ENCODE results near the gene AMPD2. TPM values are rescaled to one million over a fixed set of nuclear protein-coding genes. Genes with fewer than 3 reads are reported as not detected.

Gene AMPD2
- total RNA-seq, 1 donor from 2014 or later: 38.5 TPM

DNA sequence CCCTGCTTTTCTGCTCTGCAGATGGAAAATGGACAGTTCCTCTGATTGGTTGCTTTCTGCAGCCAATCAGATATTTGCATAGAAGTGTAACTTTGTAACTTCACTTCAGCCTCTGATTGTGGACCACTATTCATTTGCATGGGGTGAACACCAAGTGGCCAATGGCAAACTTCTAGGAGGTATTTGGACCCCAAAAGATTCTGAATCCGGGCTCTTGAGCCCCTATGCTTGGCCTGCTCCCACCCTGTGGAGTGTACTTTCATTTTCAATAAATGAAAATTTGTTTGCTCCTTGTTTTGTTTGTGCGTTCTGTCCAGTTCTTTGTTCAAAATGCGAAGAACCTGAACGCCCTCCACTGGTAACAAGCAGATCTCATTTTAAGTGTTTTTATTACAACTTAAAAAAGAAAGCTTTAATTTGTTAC, 29.9 kb downstream of the AMPD2 start:
- peak in 1 of 2 donors; percentile 78 for DNase-seq (ENCODE audit: extremely low spot score in 2 of 2)
- H3K9me3 ChIP-seq: no peaks in the 10 kb centered on the region
- intact Hi-C loops (cut with DNase I): no loop called here
- H3K27ac ChIP-seq: peak overlapping the region; percentile 57
- H3K4me1 ChIP-seq: peaks cover under 1% of the 10 kb centered on the region
- H3K4me3 ChIP-seq: peak overlapping the region; percentile 28 to 40
- TF ChIP-seq CTCF (IDR thresholded peaks at IDR 0.05): peak in 2 of 3 experiments; percentile 31 to 55
- no peak for TF ChIP-seq POLR2AphosphoS5 (IDR thresholded peaks at IDR 0.05; ENCODE audit: insufficient read depth in 1 of 2, low read depth in 1 of 2)
- no peaks in the 10 kb centered on the region for H3K27me3 ChIP-seq
- H3K36me3 ChIP-seq: no peaks in the 10 kb centered on the region

GRCh38 chr1:109650609-109651008, 31.0 kb downstream of the AMPD2 start:
- Histone ChIP-seq H3K27ac (no peak overlapping the region), H3K36me3 (no peaks in the 10 kb centered on the region), H3K4me1 (peaks cover 11% of the 10 kb centered on the region), H3K4me3 (no peak overlapping the region), H3K9me3 (no peaks in the 10 kb centered on the region), H3K27me3 (no peaks in the 10 kb centered on the region)
- no peak for DNase-seq (ENCODE audit: extremely low spot score in 2 of 2)
- intact Hi-C loops (cut with DNase I): no loop called here
- no peak for TF ChIP-seq POLR2A (IDR thresholded peaks at IDR 0.05)
- no peak for TF ChIP-seq CTCF (IDR thresholded peaks at IDR 0.05)
- no peak for TF ChIP-seq POLR2AphosphoS5 (IDR thresholded peaks at IDR 0.05; ENCODE audit: insufficient read depth in 1 of 2, low read depth in 1 of 2)

DNA sequence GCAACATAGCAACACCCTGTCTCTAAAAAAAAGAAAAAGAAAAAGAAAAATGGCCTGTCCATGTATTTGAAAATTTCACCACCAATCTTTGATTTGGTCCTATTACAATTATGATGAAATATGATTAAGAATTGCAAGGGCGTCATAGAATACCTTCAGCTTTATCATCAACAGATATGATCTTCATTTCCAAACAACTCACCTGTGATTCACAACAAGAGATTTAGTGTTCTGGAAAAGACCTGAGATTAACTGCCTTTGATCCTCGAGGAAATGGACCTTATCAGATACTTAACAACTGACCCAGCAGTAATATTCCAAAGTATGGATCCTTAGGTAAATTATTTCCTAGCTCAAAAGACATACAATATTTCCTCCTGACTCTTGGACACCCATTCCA, 32.8 kb downstream of the AMPD2 start:
- TF ChIP-seq POLR2A (IDR thresholded peaks at IDR 0.05) (no peak), CTCF (IDR thresholded peaks at IDR 0.05) (no peak), POLR2AphosphoS5 (IDR thresholded peaks at IDR 0.05; ENCODE audit: insufficient read depth in 1 of 2, low read depth in 1 of 2) (no peak)
- Histone ChIP-seq H3K4me1 (peaks cover 20% of the 10 kb centered on the region), H3K27me3 (no peaks in the 10 kb centered on the region), H3K9me3 (no peaks in the 10 kb centered on the region), H3K36me3 (no peaks in the 10 kb centered on the region), H3K4me3 (no peak overlapping the region), H3K27ac (no peak overlapping the region)
- DNase-seq (ENCODE audit: extremely low spot score in 2 of 2): no peak
- intact Hi-C loops (cut with DNase I): no loop called here

- no peaks in the 10 kb centered on the region for H3K9me3 ChIP-seq
- intact Hi-C loops (cut with DNase I): no loop called here
- TF ChIP-seq POLR2AphosphoS5 (IDR thresholded peaks at IDR 0.05; ENCODE audit: insufficient read depth in 1 of 2, low read depth in 1 of 2) (no peak), POLR2A (IDR thresholded peaks at IDR 0.05) (no peak), CTCF (IDR thresholded peaks at IDR 0.05) (no peak)
- no peaks in the 10 kb centered on the region for H3K36me3 ChIP-seq
- H3K27me3 ChIP-seq: no peaks in the 10 kb centered on the region
- H3K4me1 ChIP-seq: peaks cover 20% of the 10 kb centered on the region
- no peak overlapping the region for H3K4me3 ChIP-seq
- H3K27ac ChIP-seq: no peak overlapping the region
- no peak for DNase-seq (ENCODE audit: extremely low spot score in 2 of 2)
Observed at GRCh38 chr1:109653306-109653705, 33.7 kb downstream of the AMPD2 start.

GRCh38 chr1:109654519-109654918, 34.9 kb downstream of the AMPD2 start:
- no peaks in the 10 kb centered on the region for H3K9me3 ChIP-seq
- H3K36me3 ChIP-seq: peaks cover 0 to 2% of the 10 kb centered on the region in 2 donors
- peak in 1 of 2 donors; percentile 70 for DNase-seq (ENCODE audit: extremely low spot score in 2 of 2)
- no peaks in the 10 kb centered on the region for H3K27me3 ChIP-seq
- H3K4me3 ChIP-seq: no peak overlapping the region
- no peak overlapping the region for H3K27ac ChIP-seq
- intact Hi-C loops (cut with DNase I): no loop called here
- TF ChIP-seq CTCF (IDR thresholded peaks at IDR 0.05) (no peak), POLR2A (IDR thresholded peaks at IDR 0.05) (no peak), POLR2AphosphoS5 (IDR thresholded peaks at IDR 0.05; ENCODE audit: insufficient read depth in 1 of 2, low read depth in 1 of 2) (no peak)
- H3K4me1 ChIP-seq: peaks cover 20% of the 10 kb centered on the region

All from vagina (tissue), 2 donors.